CD14-positive monocyte (primary cell): ENCODE results near the gene ICAM3. TPM values are rescaled to one million over a fixed set of nuclear protein-coding genes. Genes with fewer than 3 reads are reported as not detected.

ENCODE experiments used
- DNase-seq, 3 donors: peaks; one replicate each; pipeline ENCODE4 v3.0.0-alpha.2; 2011 to 2022
- H2AFZ ChIP-seq: 2 replicates; pipeline ENCODE4 v1.6.0; 2012; ENCODE audit warnings: mild to moderate bottlenecking, low read depth, low read length, inconsistent platforms; ENCODE audit not compliant: insufficient read depth, poor library complexity, severe bottlenecking
- H3K27ac ChIP-seq, 2 donors: 1 replicate in 1 of 2; 2 replicates in 1 of 2; pipeline ENCODE4 v1.5.1; 2012 to 2013; ENCODE audit warnings: low read length in 2 of 2, control low read depth in 1 of 2, inconsistent platforms in 1 of 2, low read depth in 1 of 2, mild to moderate bottlenecking in 1 of 2
- H3K27me3 ChIP-seq, 2 donors: one replicate each; pipeline versions ENCODE4 v1.6.0 to v1.6.1; 2011 to 2013; ENCODE audit warnings: low read length in 2 of 2; ENCODE audit not compliant: control insufficient read depth in 2 of 2, insufficient read depth in 2 of 2
- H3K36me3 ChIP-seq, 2 donors: replicated peaks in 1 of 2; 1 replicate in 1 of 2; 2 replicates in 1 of 2; pipeline versions ENCODE4 v1.5.1 to v1.6.1; 2012 to 2013; ENCODE audit warnings: low read length in 2 of 2, control low read depth in 1 of 2, inconsistent platforms in 1 of 2, mild to moderate bottlenecking in 1 of 2; ENCODE audit not compliant: insufficient read depth in 2 of 2, control insufficient read depth in 1 of 2
- H3K4me1 ChIP-seq, 2 donors: 1 replicate in 1 of 2; 2 replicates in 1 of 2; pipeline versions ENCODE4 v1.5.1 to v1.6.1; 2012 to 2013; ENCODE audit warnings: low read length in 2 of 2, control low read depth in 1 of 2, inconsistent platforms in 1 of 2, mild to moderate bottlenecking in 1 of 2, moderate library complexity in 1 of 2; ENCODE audit not compliant: insufficient read depth in 2 of 2, control insufficient read depth in 1 of 2
- H3K4me2 ChIP-seq: replicated peaks from 2 replicates; pipeline ENCODE3; 2012; ENCODE audit warnings: low read length, moderate library complexity, mild to moderate bottlenecking; ENCODE audit not compliant: poor library complexity, severe bottlenecking; ENCODE audit errors: extremely low read depth
- H3K4me3 ChIP-seq, 3 experiments: fragments of 200-600 bp in 1 of 3; sonication (generic) in 1 of 3; replicated peaks in 1 of 3; 1 replicate in 2 of 3; 2 replicates in 1 of 3; pipeline ENCODE4 v1.5.1; 2011 to 2013; ENCODE audit warnings: low read length in 3 of 3, mild to moderate bottlenecking in 3 of 3, control low read depth in 2 of 3, low read depth in 2 of 3, inconsistent platforms in 1 of 3, moderate library complexity in 1 of 3
- H3K79me2 ChIP-seq: 2 replicates; pipeline ENCODE4 v1.6.0; 2012; ENCODE audit warnings: mild to moderate bottlenecking, control low read depth, inconsistent platforms, low read length, moderate library complexity; ENCODE audit not compliant: insufficient read depth
- H3K9ac ChIP-seq: 2 replicates; pipeline ENCODE4 v1.6.0; 2017; ENCODE audit warnings: low read length, mild to moderate bottlenecking; ENCODE audit not compliant: insufficient read depth, poor library complexity, severe bottlenecking
- H3K9me3 ChIP-seq, 2 donors: replicated peaks in 1 of 2; 1 replicate in 1 of 2; 2 replicates in 1 of 2; pipeline versions ENCODE4 v1.5.1 to v1.6.1; 2012 to 2013; ENCODE audit warnings: low read length in 2 of 2, control low read depth in 1 of 2; ENCODE audit not compliant: control insufficient read depth in 1 of 2, insufficient read depth in 1 of 2
- H4K20me1 ChIP-seq: 2 replicates; pipeline ENCODE4 v1.6.0; 2012; ENCODE audit warnings: mild to moderate bottlenecking, low read length, control low read depth, moderate library complexity; ENCODE audit not compliant: insufficient read depth
- H3K27ac Mint-ChIP-seq, 7 donors: one replicate each; pipeline ENCODE4 v1.8.0; 2020; ENCODE audit warnings: mild to moderate bottlenecking in 7 of 7, mixed read lengths in 7 of 7, moderate library complexity in 6 of 7, inconsistent platforms in 2 of 7
- H3K27me3 Mint-ChIP-seq, 3 donors: one replicate each; pipeline ENCODE4 v1.8.0; 2021 to 2022; ENCODE audit warnings: low read depth in 3 of 3, mild to moderate bottlenecking in 3 of 3, mixed read lengths in 3 of 3, moderate library complexity in 3 of 3, inconsistent platforms in 1 of 3
- H3K36me3 Mint-ChIP-seq, 2 donors: one replicate each; pipeline ENCODE4 v1.8.0; 2020; ENCODE audit warnings: mixed read lengths in 2 of 2, inconsistent platforms in 1 of 2, mild to moderate bottlenecking in 1 of 2
- H3K4me1 Mint-ChIP-seq: one replicate; pipeline ENCODE4 v1.8.0; 2020; ENCODE audit warnings: mild to moderate bottlenecking, mixed read lengths
- H3K4me3 Mint-ChIP-seq, 2 donors: one replicate each; pipeline ENCODE4 v1.8.0; 2020; ENCODE audit warnings: mild to moderate bottlenecking in 2 of 2, mixed read lengths in 2 of 2, moderate library complexity in 1 of 2
- H3K9me3 Mint-ChIP-seq, 7 donors: one replicate each; pipeline ENCODE4 v1.8.0; 2020 to 2022; ENCODE audit warnings: mixed read lengths in 7 of 7, mild to moderate bottlenecking in 6 of 7, moderate library complexity in 6 of 7, inconsistent platforms in 2 of 7
- CTCF ChIP-seq: fragments of 200-600 bp; IDR thresholded peaks from one replicate; pipeline ENCODE4 v1.8.0; 2022; ENCODE audit warnings: antibody characterized with exemption, mild to moderate bottlenecking
- WGBS: methylation state at CpG from one replicate; pipeline ENCODE4 v1.1.5; 2013; ENCODE audit warnings: missing lambda C conversion rate; ENCODE audit not compliant: insufficient coverage; 5-methylcytosine and 5-hydroxymethylcytosine counted together
- intact Hi-C, 2 donors: fragments of 100-400 bp; cut with micrococcal nuclease; formaldehyde crosslinking; loops; one replicate each; pipeline versions ENCODE4 v1.15.0 to v1.15.1; 2023
- polyA plus RNA-seq, 3 donors: library from polyadenylated mRNA; depleted of rRNA in 1 of 3; unstranded in 2 of 3; stranded (reverse) in 1 of 3; fragments of 300-500 nt in 2 of 3; fragments of >200 nt in 1 of 3; fragmentation: Illumina TruSeq in 2 of 3; gene quantifications; 1 replicate in 2 of 3; 2 replicates in 1 of 3; pipeline ENCODE4 v1.2.3, GENCODE V29; 2012 to 2021

ICAM3 gene
- polyA plus RNA-seq, 3 donors: 189 to 234 (median 198) TPM

DNA sequence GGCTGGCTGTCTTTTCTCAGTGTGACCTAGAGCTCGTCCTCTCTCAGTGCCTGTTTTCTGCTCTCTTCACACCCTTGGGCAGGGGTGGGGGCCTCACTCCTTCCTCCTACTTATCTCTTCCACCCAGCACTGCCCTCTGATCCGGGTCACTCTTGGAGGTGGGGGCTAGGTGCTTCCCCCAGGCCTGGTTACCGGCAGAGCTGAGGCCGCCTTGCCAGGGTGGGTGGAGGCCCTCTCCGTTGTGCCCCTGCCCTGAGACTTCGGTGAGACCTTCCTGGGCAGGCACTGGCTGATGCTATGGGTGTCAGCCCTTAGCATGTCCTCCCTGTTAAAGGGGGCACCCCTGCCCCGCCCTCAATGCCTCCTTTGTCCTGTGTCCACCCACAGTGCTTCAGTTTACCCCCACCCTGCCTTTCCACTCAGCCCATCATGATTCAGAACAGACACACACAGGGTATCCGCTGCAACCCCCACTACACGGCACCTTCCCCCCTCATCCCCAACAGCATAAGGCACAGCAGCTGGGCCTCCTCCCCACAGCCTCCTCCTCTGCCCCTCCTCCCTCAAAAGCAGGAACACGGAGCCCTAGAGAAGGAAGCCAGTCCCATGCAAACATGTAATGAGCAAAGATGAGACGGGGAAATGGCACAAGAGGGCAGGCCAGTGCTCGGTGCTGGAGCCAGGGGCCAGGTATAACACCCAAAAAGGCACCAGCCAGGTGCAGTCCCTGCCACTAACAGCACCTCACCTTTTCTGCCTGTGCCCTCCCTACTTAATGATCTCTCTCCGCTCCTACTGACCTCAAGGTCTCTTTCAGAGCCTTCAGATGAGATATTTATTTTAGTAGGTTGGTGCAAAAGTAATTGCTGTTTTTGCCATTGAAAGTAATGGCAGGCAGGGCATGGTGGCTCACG is 39.6 kb downstream of the ICAM3 start:
- Histone ChIP-seq H2AFZ (peak overlapping the region; percentile 56), H3K9ac (no peak overlapping the region), H4K20me1 (no peaks in the 10 kb centered on the region), H3K27ac (peak overlapping the region in 1 of 2 donors; percentile 26), H3K4me1 (peaks cover 37 to 52% of the 10 kb centered on the region in 2 donors), H3K4me2 (peak overlapping the region; percentile 49), H3K36me3 (no peaks in the 10 kb centered on the region), H3K9me3 (no peaks in the 10 kb centered on the region), H3K79me2 (no peaks in the 10 kb centered on the region), H3K27me3 (peaks cover 4 to 16% of the 10 kb centered on the region in 2 donors), H3K4me3 (peak overlapping the region in 1 of 3 experiments; percentile 51)
- peak in 2 of 3 donors; percentile 58 to 61 for DNase-seq
- Mint-ChIP-seq H3K4me1 (peaks cover 42% of the 10 kb centered on the region), H3K9me3 (peaks cover 0 to 15% (median under 1%) of the 10 kb centered on the region in 7 donors), H3K4me3 (peak overlapping the region; percentile 51 to 76), H3K27ac (peak overlapping the region in 5 of 7 donors; percentile 4 to 60 (median 51)), H3K27me3 (peaks cover 32 to 38% (median 33%) of the 10 kb centered on the region in 3 donors), H3K36me3 (peaks cover 5 to 10% of the 10 kb centered on the region in 2 donors)
- intact Hi-C loops: no loop called here
- TF ChIP-seq CTCF: no peak
- WGBS: 14% methylated on average over 11 of the region's 14 CpGs

DNA sequence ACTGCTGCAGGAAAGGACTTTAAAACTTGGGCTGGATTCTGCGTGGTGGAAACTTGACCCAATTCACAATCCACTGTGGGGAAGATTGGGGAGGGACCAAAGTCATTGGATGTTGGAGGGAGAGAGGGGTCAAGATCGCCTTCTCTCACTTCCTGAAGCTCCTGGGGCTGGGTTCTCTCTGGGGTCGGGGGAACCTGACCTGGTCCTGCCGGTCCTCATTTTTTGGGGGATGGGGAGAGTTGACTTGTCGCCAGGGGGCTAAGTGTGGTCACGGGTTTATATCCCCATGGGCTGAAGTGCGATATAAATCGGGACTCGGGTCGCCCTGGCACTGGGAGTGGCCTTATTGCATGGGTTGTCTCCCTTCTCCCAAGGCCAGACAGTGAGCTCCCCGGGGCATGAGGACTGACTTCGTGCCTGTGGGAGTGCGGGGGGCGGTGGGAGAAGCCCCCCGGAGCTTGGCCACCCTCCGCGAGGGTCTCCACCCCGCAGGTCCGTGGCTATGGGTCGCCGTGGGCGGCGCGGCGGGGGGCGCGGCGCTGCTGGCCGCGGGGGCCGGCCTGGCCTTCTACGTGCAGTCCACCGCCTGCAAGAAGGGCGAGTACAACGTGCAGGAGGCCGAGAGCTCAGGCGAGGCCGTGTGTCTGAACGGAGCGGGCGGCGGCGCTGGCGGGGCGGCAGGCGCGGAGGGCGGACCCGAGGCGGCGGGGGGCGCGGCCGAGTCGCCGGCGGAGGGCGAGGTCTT is 43.4 kb downstream of the ICAM3 start:
- WGBS: 21% methylated on average over 43 of the region's 58 CpGs
- Histone ChIP-seq H3K27me3 (peaks cover 22 to 53% of the 10 kb centered on the region in 2 donors), H3K27ac (no peak overlapping the region), H3K4me1 (peaks cover 65 to 72% of the 10 kb centered on the region in 2 donors), H3K9me3 (peaks cover 6 to 17% of the 10 kb centered on the region in 2 donors), H3K36me3 (no peaks in the 10 kb centered on the region), H4K20me1 (no peaks in the 10 kb centered on the region), H3K4me2 (peak overlapping the region; percentile 80), H3K79me2 (no peaks in the 10 kb centered on the region), H2AFZ (peak overlapping the region; percentile 82), H3K4me3 (peak overlapping the region; percentile 20 to 74 (median 37)), H3K9ac (no peak overlapping the region)
- H3K9me3 Mint-ChIP-seq: peaks cover 0 to 37% (median 20%) of the 10 kb centered on the region in 7 donors
- H3K36me3 Mint-ChIP-seq: peaks cover 12% of the 10 kb centered on the region in 2 donors
- H3K27me3 Mint-ChIP-seq: peaks cover 62 to 72% (median 63%) of the 10 kb centered on the region in 3 donors
- peaks cover 52% of the 10 kb centered on the region for H3K4me1 Mint-ChIP-seq
- DNase-seq: no peak
- H3K27ac Mint-ChIP-seq: peak overlapping the region in 4 of 7 donors; percentile 15 to 70 (median 36)
- H3K4me3 Mint-ChIP-seq: peak overlapping the region; percentile 78 to 94
- no peak for TF ChIP-seq CTCF
- intact Hi-C loops: no loop called here
